HepG2 (cell line): ENCODE results near the gene MRPL34. TPM values are rescaled to one million over a fixed set of nuclear protein-coding genes. Genes with fewer than 3 reads are reported as not detected.
A peak's percentile ranks its signal among the peaks of the same experiment; 100 is the strongest.

Experiments
- ATRX ChIP-seq: sonication (generic); formaldehyde crosslinking; IDR thresholded peaks from 2 replicates; pipeline ENCODE4 v1.4.0; 2020; ENCODE audit warnings: missing genetic modification reagents, borderline replicate concordance
- CENPBD1 ChIP-seq: sonication (generic); formaldehyde crosslinking; IDR thresholded peaks from 2 replicates; pipeline ENCODE4 v1.8.0; 2022; ENCODE audit warnings: missing genetic modification reagents, low read depth, mild to moderate bottlenecking, borderline replicate concordance
- CREM ChIP-seq, 2 experiments: sonication (generic) in 1 of 2; formaldehyde crosslinking in 1 of 2; IDR thresholded peaks; 2 replicates each; pipeline versions ENCODE4 v1.4.0 to v1.6.1; 2016 to 2020; ENCODE audit warnings: antibody characterized with exemption in 1 of 2, mild to moderate bottlenecking in 1 of 2, missing genetic modification reagents in 1 of 2
- HINFP ChIP-seq: sonication (generic); formaldehyde crosslinking; IDR thresholded peaks from 2 replicates; pipeline ENCODE4 v1.4.0; 2020; ENCODE audit warnings: low read depth, mild to moderate bottlenecking, missing genetic modification reagents
- HNRNPH1 ChIP-seq: fragments of 200-400 bp; formaldehyde crosslinking; optimal IDR thresholded peaks from 2 replicates; pipeline ENCODE3; 2017; ENCODE audit warnings: mild to moderate bottlenecking, low read depth, low read length
- ISX ChIP-seq: sonication (generic); formaldehyde crosslinking; conservative IDR thresholded peaks from 2 replicates; pipeline ENCODE4 v1.5.0; 2020; ENCODE audit warnings: missing genetic modification reagents
- NONO ChIP-seq, 2 experiments: fragments of 450-650 bp in 1 of 2; sonication (generic) in 1 of 2; formaldehyde crosslinking in 1 of 2; IDR thresholded peaks in 1 of 2; conservative IDR thresholded peaks in 1 of 2; 2 replicates each; pipeline versions ENCODE4 v1.6.1 to v1.8.0; 2017 to 2022; ENCODE audit warnings: mild to moderate bottlenecking in 1 of 2, missing genetic modification reagents in 1 of 2, moderate library complexity in 1 of 2
- POLR2AphosphoS5 ChIP-seq: IDR thresholded peaks from 2 replicates; pipeline ENCODE4 v1.6.1; 2012; ENCODE audit warnings: low read depth, low read length
- SIX4 ChIP-seq: sonication (generic); formaldehyde crosslinking; IDR thresholded peaks from 2 replicates; pipeline ENCODE4 v1.4.0; 2020; ENCODE audit warnings: missing genetic modification reagents
- TBX3 ChIP-seq: fragments of 450-650 bp; IDR thresholded peaks from 2 replicates; pipeline ENCODE4 v1.6.1; 2017; ENCODE audit warnings: antibody characterized with exemption, mild to moderate bottlenecking, inconsistent platforms, borderline replicate concordance
- THYN1 ChIP-seq: sonication (generic); formaldehyde crosslinking; IDR thresholded peaks from 2 replicates; pipeline ENCODE4 v1.8.1; 2023; ENCODE audit warnings: low read depth, mild to moderate bottlenecking, moderate library complexity, missing genetic modification reagents, borderline replicate concordance
- ZNF367 ChIP-seq: sonication (generic); formaldehyde crosslinking; IDR thresholded peaks from 2 replicates; pipeline ENCODE4 v1.4.0; 2020; ENCODE audit warnings: missing genetic modification reagents, borderline replicate concordance
- ZNF646 ChIP-seq: sonication (generic); formaldehyde crosslinking; IDR thresholded peaks from 2 replicates; pipeline ENCODE4 v1.9.0; 2021; ENCODE audit warnings: mild to moderate bottlenecking, missing genetic modification reagents
- polyA plus RNA-seq, 8 experiments: library from polyadenylated mRNA; depleted of rRNA in 3 of 8; stranded (reverse) in 7 of 8; unstranded in 1 of 8; fragments of >200 nt; fragmentation: Illumina TruSeq in 4 of 8; extraction: Trizol in 4 of 8; gene quantifications; 2 replicates each; pipeline versions ENCODE4 v1.2.1 to v1.2.3, GENCODE V29; 2011 to 2016; ENCODE audit warnings: low read depth in 4 of 8, missing spikeins in 1 of 8, mixed read lengths in 1 of 8; ENCODE audit not compliant: insufficient read depth in 1 of 8
- total RNA-seq, 5 experiments: library from RNA; depleted of rRNA; stranded (reverse); fragments of >200 nt; fragmentation: Illumina TruSeq; extraction: Trizol; gene quantifications; 2 replicates each; pipeline ENCODE4 v1.2.3, GENCODE V29; 2016; ENCODE audit warnings: low read depth in 1 of 5
- TF ChIP-seq, protein P1 (sequence below): sonication (generic); formaldehyde crosslinking; IDR thresholded peaks from 2 replicates; pipeline ENCODE4 v1.5.0; 2020; ENCODE audit warnings: mild to moderate bottlenecking, missing genetic modification reagents
- TF ChIP-seq, protein P2 (sequence below): IDR thresholded peaks from 2 replicates; pipeline ENCODE4 v1.6.1; 2012; ENCODE audit warnings: low read depth, low read length, improper control_type of control experiment

MRPL34 gene
- total and polyA plus RNA-seq, 2 of the 13 experiments (the other 11 are each of a cell fraction or from before 2014, with no cell fraction given), result 74.0 to 77.3 TPM

- TF ChIP-seq HNRNPH1 (no peak), SIX4 (CRISPR knock-in tag) (no peak), NONO (IDR thresholded peaks at IDR 0.05) (no peak), NONO (CRISPR knock-in tag; conservative IDR thresholded peaks at IDR 0.05) (peak; percentile 68), POLR2AphosphoS5 (peak; percentile 70), CENPBD1 (CRISPR knock-in tag) (0 out of 2 replicates have a peak, but pooled peaks have one; percentile 57), TBX3 (no peak), THYN1 (CRISPR knock-in tag) (no peak), ISX (no peak), ATRX (no peak), HINFP (CRISPR knock-in tag) (no peak), ZNF646 (no peak), CREM (IDR thresholded peaks at IDR 0.05) (peak; percentile 86), CREM (CRISPR knock-in tag; IDR thresholded peaks at IDR 0.05) (no peak), ZNF367 (CRISPR knock-in tag) (no peak)
- TF ChIP-seq, protein P1, sequence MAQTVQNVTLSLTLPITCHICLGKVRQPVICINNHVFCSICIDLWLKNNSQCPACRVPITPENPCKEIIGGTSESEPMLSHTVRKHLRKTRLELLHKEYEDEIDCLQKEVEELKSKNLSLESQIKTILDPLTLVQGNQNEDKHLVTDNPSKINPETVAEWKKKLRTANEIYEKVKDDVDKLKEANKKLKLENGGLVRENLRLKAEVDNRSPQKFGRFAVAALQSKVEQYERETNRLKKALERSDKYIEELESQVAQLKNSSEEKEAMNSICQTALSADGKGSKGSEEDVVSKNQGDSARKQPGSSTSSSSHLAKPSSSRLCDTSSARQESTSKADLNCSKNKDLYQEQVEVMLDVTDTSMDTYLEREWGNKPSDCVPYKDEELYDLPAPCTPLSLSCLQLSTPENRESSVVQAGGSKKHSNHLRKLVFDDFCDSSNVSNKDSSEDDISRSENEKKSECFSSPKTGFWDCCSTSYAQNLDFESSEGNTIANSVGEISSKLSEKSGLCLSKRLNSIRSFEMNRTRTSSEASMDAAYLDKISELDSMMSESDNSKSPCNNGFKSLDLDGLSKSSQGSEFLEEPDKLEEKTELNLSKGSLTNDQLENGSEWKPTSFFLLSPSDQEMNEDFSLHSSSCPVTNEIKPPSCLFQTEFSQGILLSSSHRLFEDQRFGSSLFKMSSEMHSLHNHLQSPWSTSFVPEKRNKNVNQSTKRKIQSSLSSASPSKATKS (CRISPR knock-in tag), result no peak
- TF ChIP-seq, protein P2, sequence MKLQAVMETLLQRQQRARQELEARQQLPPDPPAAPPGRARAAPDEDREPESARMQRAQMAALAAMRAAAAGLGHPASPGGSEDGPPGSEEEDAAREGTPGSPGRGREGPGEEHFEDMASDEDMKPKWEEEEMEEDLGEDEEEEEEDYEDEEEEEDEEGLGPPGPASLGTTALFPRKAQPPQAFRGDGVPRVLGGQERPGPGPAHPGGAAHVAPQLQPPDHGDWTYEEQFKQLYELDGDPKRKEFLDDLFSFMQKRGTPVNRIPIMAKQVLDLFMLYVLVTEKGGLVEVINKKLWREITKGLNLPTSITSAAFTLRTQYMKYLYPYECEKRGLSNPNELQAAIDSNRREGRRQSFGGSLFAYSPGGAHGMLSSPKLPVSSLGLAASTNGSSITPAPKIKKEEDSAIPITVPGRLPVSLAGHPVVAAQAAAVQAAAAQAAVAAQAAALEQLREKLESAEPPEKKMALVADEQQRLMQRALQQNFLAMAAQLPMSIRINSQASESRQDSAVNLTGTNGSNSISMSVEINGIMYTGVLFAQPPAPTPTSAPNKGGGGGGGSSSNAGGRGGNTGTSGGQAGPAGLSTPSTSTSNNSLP, result no peak
Observed at GRCh38 chr19:17336872-17337674, 31.4 kb downstream of the MRPL34 start, which contains the start of gene GTPBP3 (continued).
